MM.1S (cell line): Measurements from ENCODE around the gene TECPR2.
"Not testable (repeated sequence)": the region's sequence is repeated elsewhere in the genome, so short reads cannot be mapped to it uniquely, and the experiment has no call there.

Source experiments
- DNase-seq: peaks from one replicate; pipeline ENCODE4 v3.0.0-alpha.2; 2015
- H2AFZ ChIP-seq: fragments of 300-600 bp; sonication (generic); 2 replicates; pipeline ENCODE4 v1.6.0; 2016; ENCODE audit warnings: antibody characterized with exemption, low read length
- H3F3A ChIP-seq: fragments of 300-600 bp; sonication (generic); 2 replicates; pipeline ENCODE4 v1.6.1; 2016; ENCODE audit warnings: mild to moderate bottlenecking, antibody characterized with exemption, low read length, moderate library complexity, mixed read lengths; ENCODE audit not compliant: insufficient read depth
- H3K27ac ChIP-seq: fragments of 300-600 bp; sonication (generic); 2 replicates; pipeline ENCODE4 v1.5.1; 2016; ENCODE audit warnings: mild to moderate bottlenecking, low read length
- H3K27me3 ChIP-seq: fragments of 300-600 bp; sonication (generic); replicated peaks from 2 replicates; pipeline ENCODE4 v1.6.0; 2016; ENCODE audit warnings: low read length; ENCODE audit not compliant: insufficient read depth
- H3K36me3 ChIP-seq: fragments of 300-600 bp; sonication (generic); replicated peaks from 2 replicates; pipeline ENCODE4 v1.6.1; 2016; ENCODE audit warnings: mild to moderate bottlenecking, low read length, mixed read lengths; ENCODE audit not compliant: insufficient read depth
- H3K4me1 ChIP-seq: fragments of 300-600 bp; sonication (generic); 2 replicates; pipeline ENCODE4 v1.6.1; 2016; ENCODE audit warnings: low read length, mixed read lengths
- H3K4me2 ChIP-seq: fragments of 300-600 bp; sonication (generic); 2 replicates; pipeline ENCODE4 v1.6.0; 2016; ENCODE audit warnings: low read depth, low read length
- H3K4me3 ChIP-seq: fragments of 300-600 bp; sonication (generic); 2 replicates; pipeline ENCODE4 v1.5.1; 2016; ENCODE audit warnings: low read length, mixed read lengths
- H3K79me2 ChIP-seq: fragments of 300-600 bp; sonication (generic); 2 replicates; pipeline ENCODE4 v1.6.1; 2016; ENCODE audit warnings: mixed run types, low read length, mixed read lengths
- H3K9ac ChIP-seq: fragments of 300-600 bp; sonication (generic); 2 replicates; pipeline ENCODE4 v1.6.1; 2016; ENCODE audit warnings: low read length, mixed read lengths
- H3K9me2 ChIP-seq: fragments of 300-600 bp; sonication (generic); replicated peaks from 2 replicates; pipeline ENCODE4 v1.6.1; 2016; ENCODE audit warnings: mild to moderate bottlenecking, low read length, mixed read lengths; ENCODE audit not compliant: insufficient read depth
- H3K9me3 ChIP-seq: fragments of 300-600 bp; sonication (generic); replicated peaks from 2 replicates; pipeline ENCODE4 v1.6.1; 2016; ENCODE audit warnings: mild to moderate bottlenecking, low read length, mixed read lengths; ENCODE audit not compliant: insufficient read depth
- H4K20me1 ChIP-seq: fragments of 300-600 bp; sonication (generic); 2 replicates; pipeline ENCODE4 v1.6.1; 2016; ENCODE audit warnings: mild to moderate bottlenecking, low read length, moderate library complexity, mixed read lengths; ENCODE audit not compliant: insufficient read depth
- EZH2 ChIP-seq: fragments of 300-600 bp; sonication (generic); optimal IDR thresholded peaks from 2 replicates; pipeline ENCODE3; 2017; ENCODE audit warnings: low read depth, mild to moderate bottlenecking, antibody characterized with exemption, low read length, mixed read lengths
- EZH2phosphoT487 ChIP-seq: fragments of 300-600 bp; sonication (generic); IDR thresholded peaks from 2 replicates; pipeline ENCODE4 v1.6.1; 2018; ENCODE audit warnings: antibody characterized with exemption, low read length
- TF ChIP-seq, protein P1 (sequence below): fragments of 300-600 bp; sonication (generic); IDR thresholded peaks from 2 replicates; pipeline ENCODE4 v1.5.1; 2016; ENCODE audit warnings: antibody characterized with exemption, low read length, mixed read lengths

TECPR2 gene

DNA sequence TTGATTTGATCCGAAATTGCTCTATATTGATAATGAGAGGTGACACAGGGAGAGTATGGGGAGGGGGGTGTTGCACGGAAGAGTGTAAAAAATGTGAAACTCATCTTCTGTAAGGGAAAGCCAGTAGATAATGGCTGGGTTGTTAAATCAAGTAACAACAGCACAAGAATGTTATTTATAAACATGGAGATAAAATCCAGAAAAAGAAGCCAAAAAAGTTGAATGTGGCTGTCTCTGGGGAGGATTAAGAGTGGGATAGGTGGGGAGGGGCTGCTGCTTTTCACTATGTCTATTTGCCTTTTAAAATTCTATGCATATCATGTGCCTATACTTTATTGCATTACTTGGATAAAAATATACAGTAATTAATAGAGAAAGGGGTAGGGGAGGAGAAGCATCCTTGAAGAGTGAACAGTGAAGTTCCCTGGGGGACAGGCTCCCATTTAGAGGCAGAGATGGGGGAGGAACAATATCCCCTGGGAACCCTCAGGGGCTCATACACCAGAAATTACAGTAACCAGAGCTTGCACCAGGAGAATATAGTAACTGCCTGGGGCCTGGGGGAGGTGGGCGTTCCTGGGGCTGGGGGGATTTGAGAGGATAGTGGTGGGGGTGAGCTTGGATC, 186.0 kb downstream of the TECPR2 start:
- no peaks in the 10 kb centered on the region for H3K9me2 ChIP-seq
- H3K9ac ChIP-seq, result no peak overlapping the region
- no peak overlapping the region for H2AFZ ChIP-seq
- no peak overlapping the region for H3K27ac ChIP-seq
- H3F3A ChIP-seq, result no peaks in the 10 kb centered on the region
- no peaks in the 10 kb centered on the region for H3K4me1 ChIP-seq
- DNase-seq, result no peak
- TF ChIP-seq EZH2 (no peak), EZH2phosphoT487 (no peak)
- TF ChIP-seq, protein P1, sequence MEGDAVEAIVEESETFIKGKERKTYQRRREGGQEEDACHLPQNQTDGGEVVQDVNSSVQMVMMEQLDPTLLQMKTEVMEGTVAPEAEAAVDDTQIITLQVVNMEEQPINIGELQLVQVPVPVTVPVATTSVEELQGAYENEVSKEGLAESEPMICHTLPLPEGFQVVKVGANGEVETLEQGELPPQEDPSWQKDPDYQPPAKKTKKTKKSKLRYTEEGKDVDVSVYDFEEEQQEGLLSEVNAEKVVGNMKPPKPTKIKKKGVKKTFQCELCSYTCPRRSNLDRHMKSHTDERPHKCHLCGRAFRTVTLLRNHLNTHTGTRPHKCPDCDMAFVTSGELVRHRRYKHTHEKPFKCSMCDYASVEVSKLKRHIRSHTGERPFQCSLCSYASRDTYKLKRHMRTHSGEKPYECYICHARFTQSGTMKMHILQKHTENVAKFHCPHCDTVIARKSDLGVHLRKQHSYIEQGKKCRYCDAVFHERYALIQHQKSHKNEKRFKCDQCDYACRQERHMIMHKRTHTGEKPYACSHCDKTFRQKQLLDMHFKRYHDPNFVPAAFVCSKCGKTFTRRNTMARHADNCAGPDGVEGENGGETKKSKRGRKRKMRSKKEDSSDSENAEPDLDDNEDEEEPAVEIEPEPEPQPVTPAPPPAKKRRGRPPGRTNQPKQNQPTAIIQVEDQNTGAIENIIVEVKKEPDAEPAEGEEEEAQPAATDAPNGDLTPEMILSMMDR, result no peak
- no peaks in the 10 kb centered on the region for H3K79me2 ChIP-seq
- no peak overlapping the region for H3K4me3 ChIP-seq
- H3K27me3 ChIP-seq, result peaks cover 16% of the 10 kb centered on the region
- H3K36me3 ChIP-seq, result no peaks in the 10 kb centered on the region
- H4K20me1 ChIP-seq, result no peaks in the 10 kb centered on the region
- H3K9me3 ChIP-seq, result no peaks in the 10 kb centered on the region
- no peak overlapping the region for H3K4me2 ChIP-seq

DNA sequence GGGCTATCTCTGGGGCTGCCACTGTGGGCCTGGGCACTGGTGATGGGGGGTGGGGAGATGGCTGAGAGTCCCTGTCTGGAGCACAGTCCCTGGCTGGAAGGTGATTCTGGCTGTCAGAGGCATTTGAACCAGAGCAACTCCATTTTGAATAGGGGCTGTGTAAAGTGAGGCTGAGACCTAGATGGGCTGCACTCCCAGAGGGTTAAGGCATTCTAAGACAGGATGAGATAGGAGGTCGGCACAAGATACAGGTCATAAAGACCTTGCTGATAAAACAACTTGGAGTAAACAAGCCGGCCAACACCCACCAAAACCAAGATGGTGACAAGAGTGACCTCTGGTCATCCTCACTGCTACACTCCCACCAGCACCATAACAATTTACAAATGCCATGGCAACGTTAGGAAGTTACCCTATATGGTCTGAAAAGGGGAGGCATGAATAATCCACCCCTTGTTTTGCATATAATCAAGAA, 188.2 kb downstream of the TECPR2 start:
- H4K20me1 ChIP-seq, H3K9me3 ChIP-seq, H2AFZ ChIP-seq, H3K9ac ChIP-seq, H3K4me1 ChIP-seq, H3K79me2 ChIP-seq, H3K27me3 ChIP-seq, H3K4me3 ChIP-seq, H3F3A ChIP-seq, H3K9me2 ChIP-seq, H3K4me2 ChIP-seq, H3K36me3 ChIP-seq, DNase-seq, H3K27ac ChIP-seq: not testable (repeated sequence)
